Trophoblast cell (in vitro differentiated cells and primary cell): ENCODE data around the gene POMGNT2.

Experiments
- DNase-seq, 2 donors: peaks; one replicate each; pipeline ENCODE4 v3.0.0-alpha.2; 2016
- H2AFZ ChIP-seq: 2 replicates; pipeline ENCODE4 v1.6.1; 2013; ENCODE audit warnings: low read length, moderate library complexity, mild to moderate bottlenecking; ENCODE audit not compliant: insufficient read depth, poor library complexity
- H2AK5ac ChIP-seq: 2 replicates; pipeline ENCODE4 v1.6.1; 2013; ENCODE audit warnings: mild to moderate bottlenecking, low read length
- H2BK120ac ChIP-seq: 2 replicates; pipeline ENCODE4 v1.6.1; 2013; ENCODE audit warnings: low read length, mild to moderate bottlenecking, moderate library complexity; ENCODE audit not compliant: insufficient read depth, poor library complexity
- H2BK12ac ChIP-seq: 2 replicates; pipeline ENCODE4 v1.6.1; 2013; ENCODE audit warnings: mild to moderate bottlenecking, low read length, moderate library complexity
- H2BK5ac ChIP-seq: 2 replicates; pipeline ENCODE4 v1.6.1; 2013; ENCODE audit warnings: low read length, low read depth, moderate library complexity, mild to moderate bottlenecking; ENCODE audit not compliant: poor library complexity
- H3K14ac ChIP-seq: 2 replicates; pipeline ENCODE4 v1.6.1; 2013; ENCODE audit warnings: mild to moderate bottlenecking, low read length
- H3K18ac ChIP-seq: 2 replicates; pipeline ENCODE4 v1.6.1; 2013; ENCODE audit warnings: mild to moderate bottlenecking, low read length
- H3K23ac ChIP-seq: 2 replicates; pipeline ENCODE4 v1.6.1; 2013; ENCODE audit warnings: low read length
- H3K27ac ChIP-seq: 2 replicates; pipeline ENCODE4 v1.5.1; 2013; ENCODE audit warnings: low read depth, mild to moderate bottlenecking, inconsistent platforms, low read length, moderate library complexity
- H3K27me3 ChIP-seq: 2 replicates; pipeline ENCODE4 v1.6.1; 2013; ENCODE audit warnings: inconsistent platforms, mild to moderate bottlenecking, low read length, moderate library complexity; ENCODE audit not compliant: insufficient read depth
- H3K36me3 ChIP-seq, 2 experiments: 1 replicate in 1 of 2; 2 replicates in 1 of 2; pipeline ENCODE4 v1.6.1; 2013; ENCODE audit warnings: low read length in 2 of 2, mild to moderate bottlenecking in 2 of 2, moderate library complexity in 1 of 2; ENCODE audit not compliant: insufficient read depth in 2 of 2, control insufficient read depth in 1 of 2
- H3K4ac ChIP-seq: 2 replicates; pipeline ENCODE4 v1.6.1; 2013; ENCODE audit warnings: low read depth, mild to moderate bottlenecking, low read length, moderate library complexity
- H3K4me1 ChIP-seq, 2 experiments: 1 replicate in 1 of 2; 2 replicates in 1 of 2; pipeline ENCODE4 v1.6.1; 2013; ENCODE audit warnings: low read length in 2 of 2, mild to moderate bottlenecking in 2 of 2, moderate library complexity in 1 of 2; ENCODE audit not compliant: insufficient read depth in 2 of 2, control insufficient read depth in 1 of 2
- H3K4me2 ChIP-seq: 2 replicates; pipeline ENCODE4 v1.6.1; 2013; ENCODE audit warnings: inconsistent platforms, mild to moderate bottlenecking, low read length, moderate library complexity
- H3K4me3 ChIP-seq: 2 replicates; pipeline ENCODE4 v1.5.1; 2013; ENCODE audit warnings: mild to moderate bottlenecking, low read depth, low read length, inconsistent platforms
- H3K79me1 ChIP-seq: one replicate; pipeline ENCODE4 v1.6.1; 2013; ENCODE audit warnings: low read length
- H3K79me2 ChIP-seq: 2 replicates; pipeline ENCODE4 v1.6.1; 2013; ENCODE audit warnings: low read length, mild to moderate bottlenecking; ENCODE audit not compliant: control insufficient read depth, insufficient read depth, poor library complexity
- H3K9ac ChIP-seq: 2 replicates; pipeline ENCODE4 v1.6.1; 2013; ENCODE audit warnings: mild to moderate bottlenecking, low read length
- H3K9me3 ChIP-seq: 2 replicates; pipeline ENCODE4 v1.6.1; 2013; ENCODE audit warnings: low read depth, mild to moderate bottlenecking, control low read depth, inconsistent platforms, low read length; ENCODE audit not compliant: insufficient read depth
- H4K12ac ChIP-seq: 2 replicates; pipeline ENCODE4 v1.6.1; 2013; ENCODE audit warnings: low read depth, mild to moderate bottlenecking, low read length, moderate library complexity
- H4K8ac ChIP-seq: 2 replicates; pipeline ENCODE4 v1.6.1; 2013; ENCODE audit warnings: low read depth, mild to moderate bottlenecking, low read length, moderate library complexity
- H4K91ac ChIP-seq: one replicate; pipeline ENCODE4 v1.6.1; 2013; ENCODE audit warnings: low read depth, mild to moderate bottlenecking, low read length, moderate library complexity
- WGBS: extraction: QIAGEN DNeasy Blood & Tissue Kit; methylation state at CpG from one replicate; pipeline ENCODE4 v1.1.7; 2013; ENCODE audit warnings: missing lambda C conversion rate; ENCODE audit not compliant: insufficient read length, insufficient coverage; ENCODE audit errors: extremely low coverage; 5-methylcytosine and 5-hydroxymethylcytosine counted together

Gene POMGNT2

DNA sequence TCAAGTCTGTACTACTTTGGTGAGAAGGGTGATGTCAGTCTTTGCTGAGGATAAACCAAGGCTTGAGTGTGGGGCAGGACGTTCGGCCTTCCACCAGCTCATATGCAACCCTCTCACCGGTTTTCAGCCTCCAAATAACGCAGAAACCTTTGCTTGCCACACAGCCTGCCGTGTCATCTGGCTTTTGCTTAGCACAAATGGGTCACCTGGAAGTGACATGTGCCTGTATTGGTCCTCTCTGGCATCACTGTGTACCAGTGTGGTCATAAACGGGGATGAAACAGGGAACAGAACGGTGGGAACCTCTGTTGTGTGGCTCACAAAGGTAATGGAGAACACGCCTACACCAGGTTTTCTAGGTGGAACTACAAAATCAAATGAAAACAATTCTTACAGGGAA, 7.1 kb downstream of the POMGNT2 start:
- no peak overlapping the region for H3K23ac ChIP-seq
- no peak overlapping the region for H3K27ac ChIP-seq
- H3K79me1 ChIP-seq: no peaks in the 10 kb centered on the region
- H3K27me3 ChIP-seq: no peaks in the 10 kb centered on the region
- H2BK120ac ChIP-seq: no peak overlapping the region
- H3K36me3 ChIP-seq: no peaks in the 10 kb centered on the region
- H2AFZ ChIP-seq: no peak overlapping the region
- H4K8ac ChIP-seq: no peak overlapping the region
- H3K9ac ChIP-seq: no peak overlapping the region
- no peak overlapping the region for H3K14ac ChIP-seq
- no peak overlapping the region for H3K18ac ChIP-seq
- no peak overlapping the region for H2AK5ac ChIP-seq
- no peak overlapping the region for H2BK12ac ChIP-seq
- no peak overlapping the region for H3K4ac ChIP-seq
- DNase-seq: no peak
- WGBS: no CpG with 5 or more reads among the region's 8 CpGs
- H4K12ac ChIP-seq: no peak overlapping the region
- no peak overlapping the region for H2BK5ac ChIP-seq
- H3K4me1 ChIP-seq: no peaks in the 10 kb centered on the region
- no peak overlapping the region for H3K4me2 ChIP-seq
- H4K91ac ChIP-seq: no peak overlapping the region
- H3K79me2 ChIP-seq: no peaks in the 10 kb centered on the region
- H3K4me3 ChIP-seq: no peak overlapping the region
- no peaks in the 10 kb centered on the region for H3K9me3 ChIP-seq

DNA sequence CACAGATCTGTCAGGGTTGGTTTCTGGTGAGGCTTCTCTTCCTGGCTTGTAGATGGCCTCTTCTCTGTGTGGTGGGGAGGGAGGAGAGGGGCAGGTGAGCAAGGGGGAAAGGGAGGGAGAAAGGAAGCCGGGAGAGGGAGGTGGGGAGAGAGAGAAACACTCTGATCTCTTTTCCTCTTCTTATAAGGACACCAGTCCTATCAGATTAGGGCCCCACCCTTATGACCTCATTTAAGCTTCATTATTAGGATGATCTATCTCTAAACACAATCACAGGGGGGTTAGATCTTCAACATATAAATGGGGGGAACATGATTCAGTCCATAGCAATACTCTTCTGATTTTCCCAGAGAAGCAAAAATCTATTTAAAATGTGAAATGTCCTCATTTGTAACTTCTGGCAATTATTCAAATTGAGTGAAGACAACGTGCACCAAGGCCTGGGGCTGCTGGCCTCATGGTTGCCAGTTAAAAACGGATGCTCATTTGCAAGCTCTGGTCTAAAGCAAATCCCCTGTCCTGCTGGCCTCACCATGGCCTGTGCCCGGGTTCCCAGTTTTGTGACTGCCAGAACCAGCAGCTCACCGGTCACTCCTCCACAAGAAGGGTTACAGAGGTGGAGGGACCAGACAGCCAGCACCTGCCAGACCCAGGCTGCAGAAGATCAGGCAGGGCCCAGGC, 8.3 kb downstream of the POMGNT2 start:
- no peaks in the 10 kb centered on the region for H3K36me3 ChIP-seq
- WGBS: no CpG with 5 or more reads among the region's 5 CpGs
- H3K9ac ChIP-seq: no peak overlapping the region
- no peak overlapping the region for H2BK12ac ChIP-seq
- DNase-seq: no peak
- no peak overlapping the region for H3K4me2 ChIP-seq
- H4K8ac ChIP-seq: no peak overlapping the region
- no peak overlapping the region for H3K4me3 ChIP-seq
- no peaks in the 10 kb centered on the region for H3K79me1 ChIP-seq
- no peak overlapping the region for H3K14ac ChIP-seq
- no peak overlapping the region for H3K27ac ChIP-seq
- H3K23ac ChIP-seq: no peak overlapping the region
- no peak overlapping the region for H2AFZ ChIP-seq
- H3K4me1 ChIP-seq: no peaks in the 10 kb centered on the region
- no peak overlapping the region for H2BK5ac ChIP-seq
- no peaks in the 10 kb centered on the region for H3K9me3 ChIP-seq
- no peak overlapping the region for H2BK120ac ChIP-seq
- H4K91ac ChIP-seq: no peak overlapping the region
- no peaks in the 10 kb centered on the region for H3K79me2 ChIP-seq
- H3K18ac ChIP-seq: no peak overlapping the region
- no peaks in the 10 kb centered on the region for H3K27me3 ChIP-seq
- no peak overlapping the region for H4K12ac ChIP-seq
- H2AK5ac ChIP-seq: no peak overlapping the region
- H3K4ac ChIP-seq: no peak overlapping the region

DNA sequence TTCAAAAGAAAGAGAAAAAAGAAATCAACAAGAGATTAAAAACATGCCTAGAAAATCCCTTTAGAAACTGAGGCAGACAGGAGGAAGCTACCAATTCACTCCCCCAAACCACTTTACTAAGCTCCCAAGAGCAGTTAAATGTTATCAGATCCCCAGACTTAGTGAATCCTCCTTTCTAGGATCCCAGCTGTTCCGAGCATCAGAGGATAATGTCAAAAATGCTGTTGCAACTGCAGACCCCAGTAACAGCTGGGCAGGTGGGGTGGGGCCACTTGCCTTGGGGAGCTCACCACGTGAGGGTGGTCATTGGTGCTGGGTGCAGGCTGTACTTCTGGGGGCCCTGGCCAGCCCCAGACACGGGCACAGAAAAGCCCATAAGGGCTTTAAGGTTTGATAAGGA, 9.1 kb downstream of the POMGNT2 start:
- H3K79me2 ChIP-seq: no peaks in the 10 kb centered on the region
- WGBS: no CpG with 5 or more reads among the region's 3 CpGs
- H4K12ac ChIP-seq: no peak overlapping the region
- no peak overlapping the region for H4K8ac ChIP-seq
- H2BK5ac ChIP-seq: no peak overlapping the region
- H2AK5ac ChIP-seq: no peak overlapping the region
- no peak overlapping the region for H3K14ac ChIP-seq
- H3K18ac ChIP-seq: no peak overlapping the region
- no peaks in the 10 kb centered on the region for H3K27me3 ChIP-seq
- H3K23ac ChIP-seq: no peak overlapping the region
- no peaks in the 10 kb centered on the region for H3K9me3 ChIP-seq
- no peak overlapping the region for H3K4me2 ChIP-seq
- H2AFZ ChIP-seq: no peak overlapping the region
- no peak overlapping the region for H2BK120ac ChIP-seq
- H3K9ac ChIP-seq: no peak overlapping the region
- H3K36me3 ChIP-seq: no peaks in the 10 kb centered on the region
- no peaks in the 10 kb centered on the region for H3K4me1 ChIP-seq
- no peak overlapping the region for H3K4ac ChIP-seq
- H4K91ac ChIP-seq: no peak overlapping the region
- H3K79me1 ChIP-seq: no peaks in the 10 kb centered on the region
- H2BK12ac ChIP-seq: no peak overlapping the region
- no peak overlapping the region for H3K27ac ChIP-seq
- DNase-seq: no peak
- H3K4me3 ChIP-seq: no peak overlapping the region

DNA sequence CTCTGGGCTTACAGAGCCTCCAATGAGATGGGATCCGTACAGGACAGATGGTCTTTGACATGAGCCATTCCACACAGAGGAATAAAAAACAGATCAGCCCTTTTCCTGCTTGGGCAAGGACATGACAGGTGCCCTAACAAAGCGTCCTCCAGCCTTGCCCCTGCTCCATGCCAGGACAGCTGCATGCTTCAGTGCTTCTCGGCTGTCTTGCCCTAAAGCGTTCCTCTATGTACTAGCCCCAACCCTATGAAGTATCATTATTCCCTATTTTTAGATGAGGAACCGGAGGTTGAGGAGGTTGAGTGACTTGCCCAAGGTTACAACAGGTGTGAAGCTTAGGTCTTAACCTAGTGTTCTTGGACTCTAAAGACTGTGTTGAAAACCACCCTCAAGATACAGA, 10.5 kb downstream of the POMGNT2 start:
- no peak overlapping the region for H4K12ac ChIP-seq
- no peaks in the 10 kb centered on the region for H3K9me3 ChIP-seq
- H2AK5ac ChIP-seq: no peak overlapping the region
- no peak overlapping the region for H4K8ac ChIP-seq
- H3K36me3 ChIP-seq: no peaks in the 10 kb centered on the region
- no peak overlapping the region for H3K27ac ChIP-seq
- H3K79me1 ChIP-seq: no peaks in the 10 kb centered on the region
- H3K9ac ChIP-seq: no peak overlapping the region
- H3K4me3 ChIP-seq: no peak overlapping the region
- no peaks in the 10 kb centered on the region for H3K4me1 ChIP-seq
- no peak overlapping the region for H3K14ac ChIP-seq
- no peak overlapping the region for H3K4me2 ChIP-seq
- H3K79me2 ChIP-seq: no peaks in the 10 kb centered on the region
- H3K18ac ChIP-seq: no peak overlapping the region
- H2BK120ac ChIP-seq: no peak overlapping the region
- WGBS: no CpG with 5 or more reads among the region's 5 CpGs
- DNase-seq: no peak
- H2BK5ac ChIP-seq: no peak overlapping the region
- H3K27me3 ChIP-seq: no peaks in the 10 kb centered on the region
- H2AFZ ChIP-seq: no peak overlapping the region
- H3K23ac ChIP-seq: no peak overlapping the region
- H4K91ac ChIP-seq: no peak overlapping the region
- H2BK12ac ChIP-seq: no peak overlapping the region
- no peak overlapping the region for H3K4ac ChIP-seq
